Gastroesophageal sphincter (tissue), 3 donors: ENCODE data around the gene ADAM22.

Experiments used
- EP300 ChIP-seq: sonication (generic); formaldehyde crosslinking; IDR thresholded peaks from one replicate; pipeline ENCODE4 v1.6.1; 2017; ENCODE audit warnings: antibody characterized with exemption, mild to moderate bottlenecking
- POLR2A ChIP-seq, 2 donors: fragments of 450-650 bp; IDR thresholded peaks; one replicate each; pipeline ENCODE4 v1.6.1; 2017; ENCODE audit warnings: antibody characterized with exemption in 2 of 2, mild to moderate bottlenecking in 2 of 2, moderate library complexity in 1 of 2
- TF ChIP-seq, protein P1 (sequence below), 4 experiments: fragments of 200-600 bp in 2 of 4; fragments of 450-650 bp in 2 of 4; sonication (generic) in 1 of 4; IDR thresholded peaks; one replicate each; pipeline ENCODE4 v1.5.1; 2017 to 2019; ENCODE audit warnings: antibody characterized with exemption in 4 of 4, mild to moderate bottlenecking in 2 of 4, moderate library complexity in 2 of 4

GRCh38 chr7:88069093-88069492, 135.0 kb downstream of the ADAM22 start:
- TF ChIP-seq, protein P1, sequence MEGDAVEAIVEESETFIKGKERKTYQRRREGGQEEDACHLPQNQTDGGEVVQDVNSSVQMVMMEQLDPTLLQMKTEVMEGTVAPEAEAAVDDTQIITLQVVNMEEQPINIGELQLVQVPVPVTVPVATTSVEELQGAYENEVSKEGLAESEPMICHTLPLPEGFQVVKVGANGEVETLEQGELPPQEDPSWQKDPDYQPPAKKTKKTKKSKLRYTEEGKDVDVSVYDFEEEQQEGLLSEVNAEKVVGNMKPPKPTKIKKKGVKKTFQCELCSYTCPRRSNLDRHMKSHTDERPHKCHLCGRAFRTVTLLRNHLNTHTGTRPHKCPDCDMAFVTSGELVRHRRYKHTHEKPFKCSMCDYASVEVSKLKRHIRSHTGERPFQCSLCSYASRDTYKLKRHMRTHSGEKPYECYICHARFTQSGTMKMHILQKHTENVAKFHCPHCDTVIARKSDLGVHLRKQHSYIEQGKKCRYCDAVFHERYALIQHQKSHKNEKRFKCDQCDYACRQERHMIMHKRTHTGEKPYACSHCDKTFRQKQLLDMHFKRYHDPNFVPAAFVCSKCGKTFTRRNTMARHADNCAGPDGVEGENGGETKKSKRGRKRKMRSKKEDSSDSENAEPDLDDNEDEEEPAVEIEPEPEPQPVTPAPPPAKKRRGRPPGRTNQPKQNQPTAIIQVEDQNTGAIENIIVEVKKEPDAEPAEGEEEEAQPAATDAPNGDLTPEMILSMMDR (IDR thresholded peaks at IDR 0.05) = no peak
- no peak for TF ChIP-seq EP300
- TF ChIP-seq POLR2A (IDR thresholded peaks at IDR 0.05) = no peak
